Measurements from ENCODE around the gene THOP1. TPM values are rescaled to one million over a fixed set of nuclear protein-coding genes. Genes with fewer than 3 reads are reported as not detected.

The THOP1 gene
- total and polyA plus RNA-seq, 7 donors = 23.2 to 97.0 (median 39.8) TPM

GRCh38 chr19:2858864-2859263, 73.6 kb downstream of the THOP1 start:
- WGBS, 2 donors = 78 to 89% methylated on average over 27 of the region's 27 CpGs
- H3K4me1 ChIP-seq = no peaks in the 10 kb centered on the region
- no peak overlapping the region for H3K27ac ChIP-seq
- intact Hi-C loops (cut with DNase I) = no loop called here
- H3K9me3 ChIP-seq = peaks cover 9 to 39% (median 19%) of the 10 kb centered on the region in 4 donors
- no peaks in the 10 kb centered on the region for H3K27me3 ChIP-seq
- TF ChIP-seq POLR2A (IDR thresholded peaks at IDR 0.05) (no peak), EP300 (IDR thresholded peaks at IDR 0.05) (no peak), CTCF (IDR thresholded peaks at IDR 0.05) (no peak), POLR2AphosphoS5 (IDR thresholded peaks at IDR 0.05) (no peak)
- H3K4me3 ChIP-seq = no peak overlapping the region
- no peak for DNase-seq
- peaks cover 0 to 22% (median 0%) of the 10 kb centered on the region in 4 donors for H3K36me3 ChIP-seq

GRCh38 chr19:2863816-2864215, 78.5 kb downstream of the THOP1 start:
- no peak for DNase-seq
- H3K27ac ChIP-seq = no peak overlapping the region
- no peaks in the 10 kb centered on the region for H3K27me3 ChIP-seq
- no peaks in the 10 kb centered on the region for H3K4me1 ChIP-seq
- intact Hi-C loops (cut with DNase I) = no loop called here
- no peak overlapping the region for H3K4me3 ChIP-seq
- H3K36me3 ChIP-seq = no peaks in the 10 kb centered on the region
- no peak for TF ChIP-seq EP300 (IDR thresholded peaks at IDR 0.05)
- TF ChIP-seq CTCF (IDR thresholded peaks at IDR 0.05) = no peak
- no peak for TF ChIP-seq POLR2AphosphoS5 (IDR thresholded peaks at IDR 0.05)
- TF ChIP-seq POLR2A (IDR thresholded peaks at IDR 0.05) = no peak
- WGBS, 2 donors = 79 to 86% methylated on average over 10 of the region's 10 CpGs
- peaks cover 0 to 4% (median 2%) of the 10 kb centered on the region in 4 donors for H3K9me3 ChIP-seq

Other genes starting within 250 kb of the THOP1 start
- gene GNG7, start 82.8 kb upstream of the THOP1 start, total RNA-seq = 1 to 10 TPM; 1.8 to 8.0 (median 3.0) TPM
- gene GNG7, start 82.8 kb upstream of the THOP1 start, polyA plus RNA-seq = 1 to 10 TPM; 1.2 to 6.8 (median 1.8) TPM
- 1 to 10 TPM in 2 of 4 donors, under 1 TPM in 2; 0.33 to 2.2 (median 1.2) TPM for gene DIRAS1, start 64.1 kb upstream of the THOP1 start, total RNA-seq
- 1 to 10 TPM in 2 of 3 donors, under 1 TPM in 1; 0.60 to 1.6 (median 1.6) TPM for gene DIRAS1, start 64.1 kb upstream of the THOP1 start, polyA plus RNA-seq
- 10 to 100 TPM; 15.5 to 21.7 (median 17.5) TPM for gene SLC39A3, start 45.5 kb upstream of the THOP1 start, total RNA-seq
- gene SLC39A3, start 45.5 kb upstream of the THOP1 start, polyA plus RNA-seq = 10 to 100 TPM in 1 of 3 donors, 1 to 10 TPM in 2; 7.2 to 35.4 (median 7.4) TPM
- gene SGTA, start 2.2 kb upstream of the THOP1 start, total RNA-seq = 10 to 100 TPM; 42.5 to 48.1 (median 45.2) TPM
- gene SGTA, start 2.2 kb upstream of the THOP1 start, polyA plus RNA-seq = 10 to 100 TPM; 51.1 to 80.7 (median 55.0) TPM
- 1 to 10 TPM; 3.3 to 8.1 (median 4.2) TPM for gene ZNF554, start 34.4 kb downstream of the THOP1 start, total RNA-seq
- gene ZNF554, start 34.4 kb downstream of the THOP1 start, polyA plus RNA-seq = 1 to 10 TPM; 1.2 to 2.5 (median 2.4) TPM
- gene ZNF555, start 56.0 kb downstream of the THOP1 start, total RNA-seq = 10 to 100 TPM in 1 of 4 donors, 1 to 10 TPM in 3; 4.3 to 10.3 (median 6.3) TPM
- 1 to 10 TPM in 2 of 3 donors, under 1 TPM in 1; 0.92 to 2.4 (median 2.1) TPM for gene ZNF555, start 56.0 kb downstream of the THOP1 start, polyA plus RNA-seq
- gene ZNF556, start 81.8 kb downstream of the THOP1 start, total RNA-seq = not detected
- not detected for gene ZNF556, start 81.8 kb downstream of the THOP1 start, polyA plus RNA-seq
- 1 to 10 TPM; 1.4 to 6.1 (median 1.9) TPM for gene ZNF57, start 115.4 kb downstream of the THOP1 start, total RNA-seq
- gene ZNF57, start 115.4 kb downstream of the THOP1 start, polyA plus RNA-seq = 10 to 100 TPM in 2 of 3 donors, 1 to 10 TPM in 1; 7.1 to 16.8 (median 12.9) TPM
- 1 to 10 TPM; 3.4 to 8.2 (median 5.3) TPM for gene ZNF77, start 159.5 kb downstream of the THOP1 start, total RNA-seq
- 1 to 10 TPM; 1.8 to 2.7 (median 2.1) TPM for gene ZNF77, start 159.5 kb downstream of the THOP1 start, polyA plus RNA-seq
- under 1 TPM in 3 of 4 donors, not detected in 1; 0.71 to 0.99 (median 0.81) TPM for gene TLE6, start 192.1 kb downstream of the THOP1 start, total RNA-seq
- gene TLE6, start 192.1 kb downstream of the THOP1 start, polyA plus RNA-seq = 1 to 10 TPM; 1.8 to 7.2 (median 3.0) TPM
- 10 to 100 TPM; 27.8 to 66.5 (median 47.3) TPM for gene TLE2, start 243.8 kb downstream of the THOP1 start, total RNA-seq
- gene TLE2, start 243.8 kb downstream of the THOP1 start, polyA plus RNA-seq = 10 to 100 TPM; 10.9 to 20.9 (median 14.4) TPM